ENCODE measurements around the gene POLN.
"Not testable (repeated sequence)": the region's sequence is repeated elsewhere in the genome, so short reads cannot be mapped to it uniquely, and the experiment has no call there.

POLN gene

GRCh38 chr4:2168469-2169319 lies 73.2 kb downstream of the POLN start:
- no peak for ATAC-seq
- Mint-ChIP-seq H3K9me3 (no peaks in the 10 kb centered on the region), H3K27me3 (no peaks in the 10 kb centered on the region), H3K4me1 (peaks cover 13% of the 10 kb centered on the region), H3K27ac (no peak overlapping the region), H3K36me3 (ENCODE audit: low read depth) (no peaks in the 10 kb centered on the region), H3K4me3 (no peak overlapping the region)
- DNase-seq: no peak

- H3K4me3 Mint-ChIP-seq: no peak overlapping the region
- DNase-seq (no peak), ATAC-seq (no peak)
- no peaks in the 10 kb centered on the region for H3K36me3 Mint-ChIP-seq (ENCODE audit: low read depth)
- no peaks in the 10 kb centered on the region for H3K27me3 Mint-ChIP-seq
- no peak overlapping the region for H3K27ac Mint-ChIP-seq
- H3K4me1 Mint-ChIP-seq: no peaks in the 10 kb centered on the region
- no peaks in the 10 kb centered on the region for H3K9me3 Mint-ChIP-seq
These were observed 75.7 kb downstream of the POLN start for GRCh38 chr4:2166253-2166652.

GRCh38 chr4:2165391-2165790 lies 76.5 kb downstream of the POLN start:
- DNase-seq: no peak
- H3K4me1 Mint-ChIP-seq: no peaks in the 10 kb centered on the region
- no peaks in the 10 kb centered on the region for H3K27me3 Mint-ChIP-seq
- no peaks in the 10 kb centered on the region for H3K9me3 Mint-ChIP-seq
- H3K4me3 Mint-ChIP-seq: no peak overlapping the region
- H3K27ac Mint-ChIP-seq: no peak overlapping the region
- ATAC-seq: no peak
- H3K36me3 Mint-ChIP-seq (ENCODE audit: low read depth): no peaks in the 10 kb centered on the region

- no peak overlapping the region for H3K27ac Mint-ChIP-seq
- H3K36me3 Mint-ChIP-seq (ENCODE audit: low read depth): no peaks in the 10 kb centered on the region
- H3K27me3 Mint-ChIP-seq: no peaks in the 10 kb centered on the region
- H3K4me3 Mint-ChIP-seq: no peak overlapping the region
- no peaks in the 10 kb centered on the region for H3K4me1 Mint-ChIP-seq
- no peaks in the 10 kb centered on the region for H3K9me3 Mint-ChIP-seq
- DNase-seq (no peak), ATAC-seq (no peak)
These were observed 78.6 kb downstream of the POLN start for GRCh38 chr4:2163311-2163821.

- not testable (repeated sequence) for H3K4me3 Mint-ChIP-seq, ATAC-seq
These were observed 80.7 kb downstream of the POLN start for GRCh38 chr4:2161092-2161703.

GRCh38 chr4:2159931-2160330 lies 82.0 kb downstream of the POLN start:
- no peak overlapping the region for H3K27ac Mint-ChIP-seq
- DNase-seq (no peak), ATAC-seq (no peak)
- H3K36me3 Mint-ChIP-seq (ENCODE audit: low read depth): no peaks in the 10 kb centered on the region
- H3K4me3 Mint-ChIP-seq: no peak overlapping the region
- H3K9me3 Mint-ChIP-seq: no peaks in the 10 kb centered on the region
- H3K27me3 Mint-ChIP-seq: no peaks in the 10 kb centered on the region
- no peaks in the 10 kb centered on the region for H3K4me1 Mint-ChIP-seq

More at GRCh38 chr4:2161092-2161703, 80.7 kb downstream of the POLN start:
- DNase-seq; H3K36me3 Mint-ChIP-seq (ENCODE audit: low read depth); H3K9me3 Mint-ChIP-seq; H3K27ac Mint-ChIP-seq; H3K4me1 Mint-ChIP-seq; H3K27me3 Mint-ChIP-seq: not testable (repeated sequence)

- no peaks in the 10 kb centered on the region for H3K27me3 Mint-ChIP-seq
- peaks cover 2% of the 10 kb centered on the region for H3K36me3 Mint-ChIP-seq (ENCODE audit: low read depth)
- no peak overlapping the region for H3K27ac Mint-ChIP-seq
- ATAC-seq (no peak), DNase-seq (no peak)
- no peaks in the 10 kb centered on the region for H3K4me1 Mint-ChIP-seq
- no peak overlapping the region for H3K4me3 Mint-ChIP-seq
- peaks cover 3% of the 10 kb centered on the region for H3K9me3 Mint-ChIP-seq
These were observed 86.7 kb downstream of the POLN start for GRCh38 chr4:2155246-2155645.

- peaks cover 3% of the 10 kb centered on the region for H3K9me3 Mint-ChIP-seq
- H3K4me3 Mint-ChIP-seq: no peak overlapping the region
- no peak overlapping the region for H3K27ac Mint-ChIP-seq
- no peaks in the 10 kb centered on the region for H3K27me3 Mint-ChIP-seq
- H3K4me1 Mint-ChIP-seq: no peaks in the 10 kb centered on the region
- DNase-seq (no peak), ATAC-seq (no peak)
- H3K36me3 Mint-ChIP-seq (ENCODE audit: low read depth): peaks cover 2% of the 10 kb centered on the region
These were observed 87.6 kb downstream of the POLN start for GRCh38 chr4:2154215-2154740.

- Mint-ChIP-seq H3K27ac (no peak overlapping the region), H3K4me1 (no peaks in the 10 kb centered on the region), H3K9me3 (peaks cover 3% of the 10 kb centered on the region), H3K4me3 (no peak overlapping the region), H3K27me3 (no peaks in the 10 kb centered on the region), H3K36me3 (ENCODE audit: low read depth) (peaks cover 2% of the 10 kb centered on the region)
- DNase-seq (no peak), ATAC-seq (no peak)
These were observed 90.4 kb downstream of the POLN start for GRCh38 chr4:2151544-2151943.

GRCh38 chr4:2150076-2150475 lies 91.8 kb downstream of the POLN start:
- no peak for DNase-seq
- Mint-ChIP-seq H3K27ac (no peak overlapping the region), H3K36me3 (ENCODE audit: low read depth) (peaks cover 2% of the 10 kb centered on the region), H3K4me3 (no peak overlapping the region), H3K27me3 (no peaks in the 10 kb centered on the region), H3K9me3 (peaks cover 3% of the 10 kb centered on the region), H3K4me1 (no peaks in the 10 kb centered on the region)
- ATAC-seq: no peak

- H3K9me3 Mint-ChIP-seq: no peaks in the 10 kb centered on the region
- H3K27ac Mint-ChIP-seq: peak overlapping the region; percentile 10
These were observed 99.1 kb downstream of the POLN start for GRCh38 chr4:2142630-2143427.

GRCh38 chr4:2141762-2142451 lies 100.0 kb downstream of the POLN start:
- Mint-ChIP-seq H3K4me1 (peaks cover 18% of the 10 kb centered on the region), H3K9me3 (no peaks in the 10 kb centered on the region), H3K36me3 (ENCODE audit: low read depth) (no peaks in the 10 kb centered on the region), H3K27ac (peak overlapping the region; percentile 65), H3K27me3 (no peaks in the 10 kb centered on the region), H3K4me3 (peak overlapping the region; percentile 53)
- peak; percentile 93 for ATAC-seq
- peak; percentile 30 for DNase-seq

More at GRCh38 chr4:2142630-2143427, 99.1 kb downstream of the POLN start:
- ATAC-seq (no peak), DNase-seq (no peak)
- no peaks in the 10 kb centered on the region for H3K36me3 Mint-ChIP-seq (ENCODE audit: low read depth)
- H3K27me3 Mint-ChIP-seq: no peaks in the 10 kb centered on the region
- H3K4me1 Mint-ChIP-seq: peaks cover 18% of the 10 kb centered on the region
- H3K4me3 Mint-ChIP-seq: no peak overlapping the region

- no peak overlapping the region for H3K27ac Mint-ChIP-seq
- H3K4me3 Mint-ChIP-seq: no peak overlapping the region
- H3K27me3 Mint-ChIP-seq: no peaks in the 10 kb centered on the region
- no peak for ATAC-seq
- no peak for DNase-seq
- no peaks in the 10 kb centered on the region for H3K9me3 Mint-ChIP-seq
- H3K36me3 Mint-ChIP-seq (ENCODE audit: low read depth): no peaks in the 10 kb centered on the region
- peaks cover 18% of the 10 kb centered on the region for H3K4me1 Mint-ChIP-seq
These were observed 100.7 kb downstream of the POLN start for GRCh38 chr4:2141022-2141761.

Measured in activated naive CD8-positive, alpha-beta T cell treated with anti-CD3 and anti-CD28 coated beads, Interleukin-2, amount 50 U/mL, for 24 hours (primary cell).